Fibroblast of lung (primary cell): ENCODE results near the gene PPIP5K2. TPM values are rescaled to one million over a fixed set of nuclear protein-coding genes. Genes with fewer than 3 reads are reported as not detected.

ENCODE experiments used
- DNase-seq, 2 donors: peaks; one replicate each; pipeline versions ENCODE4 v3.0.0 to v3.0.0-alpha.2; 2010; ENCODE audit warnings: low read depth in 2 of 2
- H2AFZ ChIP-seq: 2 replicates; pipeline ENCODE4 v1.5.1; 2012; ENCODE audit warnings: low read length, control low read depth, inconsistent platforms
- H3K27ac ChIP-seq: 2 replicates; pipeline ENCODE4 v1.5.1; 2011; ENCODE audit warnings: low read length, control low read depth; ENCODE audit not compliant: insufficient read depth
- H3K27me3 ChIP-seq: 2 replicates; pipeline ENCODE4 v1.5.1; 2011; ENCODE audit warnings: mild to moderate bottlenecking, low read length; ENCODE audit not compliant: control insufficient read depth, insufficient read depth
- H3K36me3 ChIP-seq: 2 replicates; pipeline ENCODE4 v1.5.1; 2011; ENCODE audit warnings: low read length; ENCODE audit not compliant: control insufficient read depth, insufficient read depth
- H3K4me1 ChIP-seq: 2 replicates; pipeline ENCODE4 v1.5.1; 2011; ENCODE audit warnings: low read length; ENCODE audit not compliant: control insufficient read depth, insufficient read depth; ENCODE audit errors: extremely low read depth
- H3K4me2 ChIP-seq: 2 replicates; pipeline ENCODE4 v1.5.1; 2011; ENCODE audit warnings: low read length, control low read depth; ENCODE audit not compliant: insufficient read depth; ENCODE audit errors: extremely low read depth
- H3K4me3 ChIP-seq, 4 experiments: fragments of 200-600 bp in 1 of 4; sonication (generic) in 1 of 4; replicated peaks in 1 of 4; 2 replicates each; pipeline ENCODE4 v1.5.1; 2011 to 2016; ENCODE audit warnings: low read length in 4 of 4, low read depth in 3 of 4, mild to moderate bottlenecking in 3 of 4, control low read depth in 2 of 4, inconsistent platforms in 1 of 4, mixed read lengths in 1 of 4; ENCODE audit not compliant: insufficient read depth in 1 of 4; ENCODE audit errors: control extremely low read depth in 1 of 4
- H3K79me2 ChIP-seq: 2 replicates; pipeline ENCODE4 v1.5.1; 2012; ENCODE audit warnings: mild to moderate bottlenecking, low read length, inconsistent platforms; ENCODE audit not compliant: control insufficient read depth, insufficient read depth
- H3K9ac ChIP-seq: 2 replicates; pipeline ENCODE4 v1.5.1; 2011; ENCODE audit warnings: mild to moderate bottlenecking, low read length, control low read depth; ENCODE audit not compliant: insufficient read depth
- H3K9me3 ChIP-seq: 2 replicates; pipeline ENCODE4 v1.5.1; 2012; ENCODE audit warnings: low read depth, low read length; ENCODE audit not compliant: control insufficient read depth, insufficient read depth
- H4K20me1 ChIP-seq: 2 replicates; pipeline ENCODE4 v1.5.1; 2011; ENCODE audit warnings: low read length; ENCODE audit not compliant: control insufficient read depth, insufficient read depth; ENCODE audit errors: extremely low read depth
- CTCF ChIP-seq, 2 donors: IDR thresholded peaks in 1 of 2; conservative IDR thresholded peaks in 1 of 2; 1 replicate in 1 of 2; 2 replicates in 1 of 2; pipeline ENCODE4 v1.5.1; 2011 to 2012; ENCODE audit warnings: low read length in 2 of 2, control low read depth in 1 of 2, inconsistent platforms in 1 of 2, low read depth in 1 of 2, mild to moderate bottlenecking in 1 of 2
- EZH2 ChIP-seq: IDR thresholded peaks from 2 replicates; pipeline ENCODE4 v1.5.1; 2012; ENCODE audit warnings: low read length, control low read depth, mild to moderate bottlenecking; ENCODE audit errors: missing control alignments
- polyA plus RNA-seq, 2 donors: library from polyadenylated mRNA; depleted of rRNA in 1 of 2; stranded (reverse) in 1 of 2; unstranded in 1 of 2; fragments of >200 nt; gene quantifications; 2 replicates each; pipeline ENCODE4 v1.2.1, GENCODE V29; 2011 to 2012; ENCODE audit warnings: missing spikeins in 1 of 2
- total RNA-seq: library from RNA; depleted of rRNA; stranded (reverse); fragments of >200 nt; gene quantifications from 2 replicates; pipeline ENCODE4 v1.2.1, GENCODE V29; 2014

PPIP5K2 gene
- total and polyA plus RNA-seq, 2 donors (not counting 1 experiment from before 2014, with no cell fraction given) = 42.1 to 49.3 TPM

DNA sequence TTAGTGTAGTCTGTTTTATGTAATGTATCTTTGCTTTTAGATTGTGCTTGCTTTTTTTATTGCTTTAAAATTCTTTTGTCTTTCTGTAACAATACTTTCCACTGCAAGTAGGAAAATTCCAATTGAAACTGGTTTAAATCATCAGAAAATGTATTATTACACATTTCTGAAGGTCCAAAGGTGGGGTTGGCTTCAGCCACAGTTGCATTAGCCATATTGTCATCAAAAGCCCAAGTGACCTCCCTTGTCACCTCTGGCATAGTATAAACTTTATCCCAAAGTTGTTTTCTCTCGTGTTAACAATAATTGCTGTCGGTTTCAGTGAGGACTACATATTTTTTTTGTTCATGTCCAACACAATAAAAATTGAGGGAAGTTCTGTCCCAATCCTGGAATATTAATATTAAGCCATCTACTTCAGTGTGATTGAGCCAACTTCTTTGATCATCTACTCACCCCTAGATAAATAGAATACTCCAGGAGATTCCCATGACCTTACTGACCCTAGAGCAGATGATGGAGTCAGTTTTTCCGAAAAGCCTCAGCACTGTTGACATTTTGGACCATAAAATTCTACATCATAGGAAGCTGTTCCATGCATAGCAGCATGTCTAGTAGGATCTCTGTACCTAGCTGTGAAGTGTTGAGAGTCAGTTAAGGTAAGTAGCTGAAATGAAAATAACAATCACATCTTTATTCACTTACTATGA, 86.0 kb downstream of the PPIP5K2 start:
- Histone ChIP-seq H3K9ac (no peak overlapping the region), H3K79me2 (no peaks in the 10 kb centered on the region), H3K27ac (no peak overlapping the region), H3K4me3 (no peak overlapping the region), H2AFZ (no peak overlapping the region), H3K27me3 (no peaks in the 10 kb centered on the region), H3K36me3 (no peaks in the 10 kb centered on the region), H3K9me3 (no peaks in the 10 kb centered on the region), H4K20me1 (no peaks in the 10 kb centered on the region), H3K4me2 (no peak overlapping the region), H3K4me1 (no peaks in the 10 kb centered on the region)
- TF ChIP-seq EZH2 (no peak), CTCF (conservative IDR thresholded peaks at IDR 0.05 in 1 of 2, IDR thresholded peaks at IDR 0.05 in 1 of 2; ENCODE audit: low read depth in 1 of 2, low read length in 2 of 2) (no peak)
- DNase-seq = no peak

- Histone ChIP-seq H3K4me2 (no peak overlapping the region), H3K79me2 (no peaks in the 10 kb centered on the region), H3K36me3 (no peaks in the 10 kb centered on the region), H3K4me3 (no peak overlapping the region), H3K27ac (no peak overlapping the region), H4K20me1 (no peaks in the 10 kb centered on the region), H2AFZ (no peak overlapping the region), H3K4me1 (no peaks in the 10 kb centered on the region), H3K27me3 (no peaks in the 10 kb centered on the region), H3K9ac (no peak overlapping the region), H3K9me3 (no peaks in the 10 kb centered on the region)
- no peak for TF ChIP-seq CTCF (conservative IDR thresholded peaks at IDR 0.05 in 1 of 2, IDR thresholded peaks at IDR 0.05 in 1 of 2; ENCODE audit: low read depth in 1 of 2, low read length in 2 of 2)
- no peak for TF ChIP-seq EZH2
- DNase-seq = no peak
Observed at GRCh38 chr5:103207011-103207410, 86.9 kb downstream of the PPIP5K2 start.

- no peaks in the 10 kb centered on the region for H3K36me3 ChIP-seq
- DNase-seq = peak in 1 of 2 donors; percentile 32
- no peak overlapping the region for H2AFZ ChIP-seq
- H3K4me1 ChIP-seq = no peaks in the 10 kb centered on the region
- no peak overlapping the region for H3K4me2 ChIP-seq
- no peak overlapping the region for H3K4me3 ChIP-seq
- H4K20me1 ChIP-seq = no peaks in the 10 kb centered on the region
- no peaks in the 10 kb centered on the region for H3K9me3 ChIP-seq
- no peaks in the 10 kb centered on the region for H3K27me3 ChIP-seq
- no peak overlapping the region for H3K9ac ChIP-seq
- no peak overlapping the region for H3K27ac ChIP-seq
- TF ChIP-seq CTCF (conservative IDR thresholded peaks at IDR 0.05 in 1 of 2, IDR thresholded peaks at IDR 0.05 in 1 of 2; ENCODE audit: low read depth in 1 of 2, low read length in 2 of 2) = no peak
- no peak for TF ChIP-seq EZH2
- no peaks in the 10 kb centered on the region for H3K79me2 ChIP-seq
Observed at GRCh38 chr5:103207653-103208052, 87.6 kb downstream of the PPIP5K2 start.
